DND-41 (cell line): ENCODE measurements around the gene CACNA1S.

Source experiments
- ATAC-seq: fragments of 200-7000 bp; cut with Tn5 transposase; 3 replicates; pipeline ENCODE4 v1.9.1; 2021; ENCODE audit warnings: low read depth; ENCODE audit not compliant: insufficient read depth
- DNase-seq: peaks from one replicate; pipeline ENCODE4 v3.0.0-alpha.2; 2020
- H2AFZ ChIP-seq: 2 replicates; pipeline ENCODE4 v1.6.0; 2012; ENCODE audit warnings: low read depth, low read length
- H3K27ac ChIP-seq: 2 replicates; pipeline ENCODE4 v1.5.1; 2012; ENCODE audit warnings: low read length, inconsistent platforms
- H3K27me3 ChIP-seq: fragments of 200-600 bp; sonication (generic); 2 replicates; pipeline ENCODE4 v1.6.0; 2012; ENCODE audit warnings: low read length, mild to moderate bottlenecking, inconsistent platforms; ENCODE audit not compliant: insufficient read depth, poor library complexity
- H3K36me3 ChIP-seq: 2 replicates; pipeline ENCODE4 v1.5.1; 2012; ENCODE audit warnings: low read length, inconsistent platforms; ENCODE audit not compliant: insufficient read depth
- H3K4me1 ChIP-seq: 2 replicates; pipeline ENCODE4 v1.5.1; 2012; ENCODE audit warnings: mild to moderate bottlenecking, low read length; ENCODE audit not compliant: insufficient read depth
- H3K4me2 ChIP-seq: 2 replicates; pipeline ENCODE4 v1.6.0; 2012; ENCODE audit warnings: mild to moderate bottlenecking, moderate library complexity, low read length, inconsistent platforms; ENCODE audit not compliant: insufficient read depth
- H3K4me3 ChIP-seq, 2 experiments: fragments of 200-600 bp in 1 of 2; shearing (Covaris generic) in 1 of 2; 2 replicates each; pipeline ENCODE4 v1.5.1; 2012 to 2016; ENCODE audit warnings: inconsistent platforms in 2 of 2, low read length in 2 of 2, mild to moderate bottlenecking in 2 of 2, low read depth in 1 of 2, moderate library complexity in 1 of 2
- H3K79me2 ChIP-seq: 2 replicates; pipeline ENCODE4 v1.6.0; 2012; ENCODE audit warnings: low read length, inconsistent platforms; ENCODE audit not compliant: insufficient read depth
- H3K9ac ChIP-seq: 2 replicates; pipeline ENCODE4 v1.6.0; 2012; ENCODE audit warnings: low read depth, mild to moderate bottlenecking, inconsistent platforms, low read length, moderate library complexity
- H3K9me3 ChIP-seq: 2 replicates; pipeline ENCODE4 v1.5.1; 2012; ENCODE audit warnings: low read length, moderate library complexity, mild to moderate bottlenecking, inconsistent platforms; ENCODE audit not compliant: insufficient read depth, severe bottlenecking
- H4K20me1 ChIP-seq: 2 replicates; pipeline ENCODE4 v1.6.0; 2012; ENCODE audit warnings: low read length; ENCODE audit not compliant: insufficient read depth
- CTCF ChIP-seq: IDR thresholded peaks from 2 replicates; pipeline ENCODE4 v1.5.1; 2012; ENCODE audit warnings: borderline replicate concordance, low read length, moderate library complexity, mild to moderate bottlenecking; ENCODE audit not compliant: poor library complexity, severe bottlenecking; ENCODE audit errors: extremely low read depth
- EZH2 ChIP-seq: IDR thresholded peaks from 3 replicates; pipeline ENCODE4 v1.6.1; 2012; ENCODE audit warnings: borderline replicate concordance, low read depth, mild to moderate bottlenecking, moderate library complexity, low read length, inconsistent platforms; ENCODE audit not compliant: severe bottlenecking

CACNA1S gene

GRCh38 chr1:201039876-201040275 lies 72.3 kb downstream of the CACNA1S start:
- H3K4me2 ChIP-seq: no peak overlapping the region
- H3K9me3 ChIP-seq: no peaks in the 10 kb centered on the region
- H3K36me3 ChIP-seq: no peaks in the 10 kb centered on the region
- no peak overlapping the region for H3K4me3 ChIP-seq
- no peak overlapping the region for H2AFZ ChIP-seq
- no peak for DNase-seq
- H3K27me3 ChIP-seq: no peaks in the 10 kb centered on the region
- H4K20me1 ChIP-seq: no peaks in the 10 kb centered on the region
- H3K9ac ChIP-seq: no peak overlapping the region
- TF ChIP-seq CTCF (no peak), EZH2 (no peak)
- H3K4me1 ChIP-seq: no peaks in the 10 kb centered on the region
- ATAC-seq: no peak
- no peaks in the 10 kb centered on the region for H3K79me2 ChIP-seq
- H3K27ac ChIP-seq: no peak overlapping the region

- Histone ChIP-seq H3K9ac (no peak overlapping the region), H3K4me3 (no peak overlapping the region), H3K79me2 (no peaks in the 10 kb centered on the region), H2AFZ (no peak overlapping the region), H3K36me3 (no peaks in the 10 kb centered on the region), H3K9me3 (no peaks in the 10 kb centered on the region), H4K20me1 (no peaks in the 10 kb centered on the region), H3K4me2 (no peak overlapping the region), H3K27me3 (no peaks in the 10 kb centered on the region), H3K4me1 (no peaks in the 10 kb centered on the region), H3K27ac (no peak overlapping the region)
- DNase-seq (no peak), ATAC-seq (no peak)
- no peak for TF ChIP-seq CTCF
- no peak for TF ChIP-seq EZH2
Observed at GRCh38 chr1:201039418-201039817, 72.8 kb downstream of the CACNA1S start.

DNA sequence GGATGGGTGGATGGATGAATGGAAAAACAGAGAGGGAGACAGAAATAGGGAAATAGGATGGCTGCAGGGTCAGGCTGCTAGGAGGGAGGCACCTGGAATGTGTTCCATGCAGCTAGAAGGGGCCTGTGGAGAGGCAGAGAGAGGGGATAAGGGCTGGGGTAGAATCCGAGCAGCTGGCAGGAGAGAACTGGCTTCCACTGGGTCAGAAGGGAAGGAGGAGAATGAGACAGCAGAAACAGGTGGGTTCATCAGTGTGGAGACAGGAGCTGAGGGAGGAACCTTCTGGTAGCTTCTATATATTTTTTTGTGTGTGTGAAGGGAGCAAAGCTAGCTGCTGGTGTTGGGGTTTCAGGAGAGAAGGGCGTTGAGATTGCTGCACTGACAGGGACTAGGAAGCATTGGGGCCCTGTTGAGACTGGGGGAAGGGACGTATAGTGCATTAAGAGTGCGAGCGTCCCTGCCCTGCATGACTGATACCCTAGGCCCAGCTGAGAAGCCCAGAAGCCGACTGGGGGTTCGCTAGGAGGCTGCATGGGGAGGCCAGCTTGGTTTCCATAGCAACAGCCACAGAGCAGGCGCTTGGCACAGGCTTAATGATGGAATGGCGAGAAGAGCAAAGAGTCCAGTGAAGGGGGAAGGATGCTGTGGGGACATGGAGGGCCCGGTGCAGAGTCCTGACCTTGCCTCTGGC lies 73.9 kb downstream of the CACNA1S start:
- no peak overlapping the region for H3K4me3 ChIP-seq
- no peaks in the 10 kb centered on the region for H3K27me3 ChIP-seq
- H3K9me3 ChIP-seq: no peaks in the 10 kb centered on the region
- no peak for TF ChIP-seq EZH2
- TF ChIP-seq CTCF: no peak
- no peak overlapping the region for H2AFZ ChIP-seq
- DNase-seq: no peak
- no peaks in the 10 kb centered on the region for H3K4me1 ChIP-seq
- no peak overlapping the region for H3K27ac ChIP-seq
- H3K79me2 ChIP-seq: no peaks in the 10 kb centered on the region
- H4K20me1 ChIP-seq: no peaks in the 10 kb centered on the region
- no peak overlapping the region for H3K4me2 ChIP-seq
- no peaks in the 10 kb centered on the region for H3K36me3 ChIP-seq
- H3K9ac ChIP-seq: no peak overlapping the region
- ATAC-seq: no peak
